Measurements from ENCODE around the gene MAJIN. TPM values are rescaled to one million over a fixed set of nuclear protein-coding genes. Genes with fewer than 3 reads are reported as not detected.
A peak's percentile ranks its signal among the peaks of the same experiment; 100 is the strongest.

The MAJIN gene
- total and polyA plus RNA-seq, 10 of the 15 experiments (the other 5 are each of a cell fraction or from before 2014, with no cell fraction given): 0.10 TPM; not detected in 9

GRCh38 chr11:65013888-65014725 is 42.2 kb upstream of the MAJIN start, which contains the start of gene ARL2 (continued):
- TF ChIP-seq, protein P1, sequence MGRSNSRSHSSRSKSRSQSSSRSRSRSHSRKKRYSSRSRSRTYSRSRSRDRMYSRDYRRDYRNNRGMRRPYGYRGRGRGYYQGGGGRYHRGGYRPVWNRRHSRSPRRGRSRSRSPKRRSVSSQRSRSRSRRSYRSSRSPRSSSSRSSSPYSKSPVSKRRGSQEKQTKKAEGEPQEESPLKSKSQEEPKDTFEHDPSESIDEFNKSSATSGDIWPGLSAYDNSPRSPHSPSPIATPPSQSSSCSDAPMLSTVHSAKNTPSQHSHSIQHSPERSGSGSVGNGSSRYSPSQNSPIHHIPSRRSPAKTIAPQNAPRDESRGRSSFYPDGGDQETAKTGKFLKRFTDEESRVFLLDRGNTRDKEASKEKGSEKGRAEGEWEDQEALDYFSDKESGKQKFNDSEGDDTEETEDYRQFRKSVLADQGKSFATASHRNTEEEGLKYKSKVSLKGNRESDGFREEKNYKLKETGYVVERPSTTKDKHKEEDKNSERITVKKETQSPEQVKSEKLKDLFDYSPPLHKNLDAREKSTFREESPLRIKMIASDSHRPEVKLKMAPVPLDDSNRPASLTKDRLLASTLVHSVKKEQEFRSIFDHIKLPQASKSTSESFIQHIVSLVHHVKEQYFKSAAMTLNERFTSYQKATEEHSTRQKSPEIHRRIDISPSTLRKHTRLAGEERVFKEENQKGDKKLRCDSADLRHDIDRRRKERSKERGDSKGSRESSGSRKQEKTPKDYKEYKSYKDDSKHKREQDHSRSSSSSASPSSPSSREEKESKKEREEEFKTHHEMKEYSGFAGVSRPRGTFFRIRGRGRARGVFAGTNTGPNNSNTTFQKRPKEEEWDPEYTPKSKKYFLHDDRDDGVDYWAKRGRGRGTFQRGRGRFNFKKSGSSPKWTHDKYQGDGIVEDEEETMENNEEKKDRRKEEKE (IDR thresholded peaks at IDR 0.05): peak; percentile 83
- 0 out of 2 replicates have a peak, but pooled peaks have one; percentile 22 for TF ChIP-seq NFXL1 (IDR thresholded peaks at IDR 0.05; ENCODE audit: borderline replicate concordance)
- no peak for TF ChIP-seq SIX5 (IDR thresholded peaks at IDR 0.05; ENCODE audit: low read depth, low read length, severe bottlenecking)
- TF ChIP-seq TAF1 (IDR thresholded peaks at IDR 0.05; ENCODE audit: borderline replicate concordance, low read depth, low read length): 0 out of 2 replicates have a peak, but pooled peaks have one; percentile 44
- no peak for TF ChIP-seq CHD2 (IDR thresholded peaks at IDR 0.05; ENCODE audit: borderline replicate concordance, low read depth, low read length)
- no peak for TF ChIP-seq STAT1 (conservative IDR thresholded peaks at IDR 0.05)
- TF ChIP-seq POLR2AphosphoS5 (IDR thresholded peaks at IDR 0.05; ENCODE audit: low read length): peak; percentile 47; the same call in 1 of the 2 replicates
- TF ChIP-seq, protein P2, sequence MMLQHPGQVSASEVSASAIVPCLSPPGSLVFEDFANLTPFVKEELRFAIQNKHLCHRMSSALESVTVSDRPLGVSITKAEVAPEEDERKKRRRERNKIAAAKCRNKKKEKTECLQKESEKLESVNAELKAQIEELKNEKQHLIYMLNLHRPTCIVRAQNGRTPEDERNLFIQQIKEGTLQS (IDR thresholded peaks at IDR 0.05; ENCODE audit: borderline replicate concordance, extremely low read depth, low read depth, low read length): peak; percentile 89; the same call in 1 of the 2 replicates
- TF ChIP-seq ASH2L (IDR thresholded peaks at IDR 0.05; ENCODE audit: borderline replicate concordance, low read depth): no peak
- TF ChIP-seq SPI1 (IDR thresholded peaks at IDR 0.05; ENCODE audit: borderline replicate concordance, insufficient read depth, low read depth, low read length): peak; percentile 34; the same call in 1 of the 2 replicates
- peak; percentile 55 for TF ChIP-seq RUNX3 (IDR thresholded peaks at IDR 0.05; ENCODE audit: low read length)
- TF ChIP-seq PAX5 (IDR thresholded peaks at IDR 0.05; ENCODE audit: borderline replicate concordance, low read depth, low read length): no peak
- TF ChIP-seq MEF2B (IDR thresholded peaks at IDR 0.05; ENCODE audit: partially characterized antibody, poor library complexity, severe bottlenecking): peak; percentile 74
- TF ChIP-seq YY1 (IDR thresholded peaks at IDR 0.05; ENCODE audit: low read depth, low read length): peak; percentile 42
- TF ChIP-seq SUZ12 (IDR thresholded peaks at IDR 0.05; ENCODE audit: unreplicated experiment): no peak
- no peak for TF ChIP-seq FOS (IDR thresholded peaks at IDR 0.05; ENCODE audit: borderline replicate concordance, extremely low read depth, insufficient read length)
- TF ChIP-seq MLLT1 (IDR thresholded peaks at IDR 0.05): no peak
- no peak for TF ChIP-seq HDAC2 (IDR thresholded peaks at IDR 0.05)
- no peak for TF ChIP-seq ZNF622 (IDR thresholded peaks at IDR 0.05)
- TF ChIP-seq ZSCAN29 (IDR thresholded peaks at IDR 0.05): peak; percentile 64
- TF ChIP-seq KAT2A (conservative IDR thresholded peaks at IDR 0.05; ENCODE audit: control insufficient read depth, low read depth, low read length): no peak
- TF ChIP-seq, protein P3, sequence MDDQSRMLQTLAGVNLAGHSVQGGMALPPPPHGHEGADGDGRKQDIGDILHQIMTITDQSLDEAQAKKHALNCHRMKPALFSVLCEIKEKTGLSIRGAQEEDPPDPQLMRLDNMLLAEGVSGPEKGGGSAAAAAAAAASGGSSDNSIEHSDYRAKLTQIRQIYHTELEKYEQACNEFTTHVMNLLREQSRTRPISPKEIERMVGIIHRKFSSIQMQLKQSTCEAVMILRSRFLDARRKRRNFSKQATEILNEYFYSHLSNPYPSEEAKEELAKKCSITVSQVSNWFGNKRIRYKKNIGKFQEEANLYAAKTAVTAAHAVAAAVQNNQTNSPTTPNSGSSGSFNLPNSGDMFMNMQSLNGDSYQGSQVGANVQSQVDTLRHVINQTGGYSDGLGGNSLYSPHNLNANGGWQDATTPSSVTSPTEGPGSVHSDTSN (IDR thresholded peaks at IDR 0.05; ENCODE audit: insufficient replicate concordance, low read depth, low read length): peak; percentile 33
- TF ChIP-seq HDAC6 (IDR thresholded peaks at IDR 0.05; ENCODE audit: unreplicated experiment): peak; percentile 7
- TF ChIP-seq RELA (IDR thresholded peaks at IDR 0.05; ENCODE audit: borderline replicate concordance, partially characterized antibody): peak; percentile 7
- TF ChIP-seq TBL1XR1 (IDR thresholded peaks at IDR 0.05; ENCODE audit: low read depth, low read length): no peak
